Stimulated activated CD8-positive, alpha-beta memory T cell treated with anti-CD3 and anti-CD28 coated beads, Interleukin-4, amount 100 ng/mL, for 4 hours (primary cell): ENCODE results near the gene SLC6A19.

Experiments used
- DNase-seq, 2 donors: peaks; one replicate each; pipeline ENCODE4 v3.0.0-alpha.2; 2020; ENCODE audit warnings: low read depth in 2 of 2, low spot score in 1 of 2

SLC6A19 gene

DNA sequence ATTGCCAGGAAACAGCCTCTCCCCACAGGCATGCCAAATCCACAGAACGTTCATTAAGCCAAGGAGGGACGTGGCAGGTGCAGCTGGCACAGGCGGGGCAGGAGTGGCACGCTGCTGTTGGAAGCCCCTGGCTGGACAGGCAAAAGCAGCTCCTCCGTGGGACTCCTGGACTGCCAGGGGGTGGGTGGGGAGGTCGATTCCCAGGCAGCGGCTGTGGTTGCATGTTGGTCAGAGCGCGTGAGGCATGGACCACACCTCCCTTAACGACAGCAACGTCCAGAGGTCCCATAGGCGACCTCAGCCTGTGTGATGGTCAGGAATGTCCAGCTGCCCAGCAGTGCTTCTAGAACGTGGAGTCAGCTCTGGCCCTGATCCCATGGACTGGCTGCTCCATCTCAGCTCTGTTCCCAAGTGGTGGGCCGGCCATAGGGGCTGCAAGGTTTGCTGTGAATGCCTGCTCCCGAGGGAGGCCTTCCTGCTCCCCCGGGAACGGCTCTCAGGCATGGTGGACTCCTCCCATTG is 6.9 kb downstream of the SLC6A19 start:
- DNase-seq, result no peak

DNA sequence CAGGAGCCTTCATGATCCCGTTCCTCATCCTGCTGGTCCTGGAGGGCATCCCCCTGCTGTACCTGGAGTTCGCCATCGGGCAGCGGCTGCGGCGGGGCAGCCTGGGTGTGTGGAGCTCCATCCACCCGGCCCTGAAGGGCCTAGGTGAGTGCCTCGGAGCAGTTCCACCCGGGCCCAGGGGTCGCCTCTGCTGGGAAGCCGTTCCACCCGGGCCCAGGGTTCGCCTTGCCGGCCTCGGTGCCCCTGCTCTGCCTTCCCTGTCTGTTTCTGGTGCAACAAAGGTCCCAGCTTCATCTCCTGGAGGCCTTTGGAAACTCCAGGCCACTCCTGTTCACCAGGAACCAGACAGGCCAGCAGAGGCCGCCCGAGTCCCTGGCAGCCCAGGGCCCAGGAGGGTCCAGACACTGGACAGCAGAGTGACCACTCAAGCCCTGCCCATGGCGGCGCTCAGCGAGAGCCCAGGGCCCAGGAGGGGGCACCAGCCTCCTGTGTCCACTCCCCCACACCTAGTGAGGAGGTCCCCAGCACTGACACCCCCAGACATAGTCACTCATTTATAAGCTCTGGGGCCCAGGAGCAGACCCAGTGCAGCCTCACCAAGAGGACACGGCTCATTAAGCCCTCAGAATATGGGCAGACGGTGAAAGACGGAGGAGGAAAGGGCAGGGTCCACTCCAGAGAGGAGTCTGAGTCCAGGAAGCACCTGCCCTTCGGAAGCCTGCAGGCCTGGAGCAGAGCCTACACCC is 7.5 kb downstream of the SLC6A19 start:
- DNase-seq, result no peak

DNA sequence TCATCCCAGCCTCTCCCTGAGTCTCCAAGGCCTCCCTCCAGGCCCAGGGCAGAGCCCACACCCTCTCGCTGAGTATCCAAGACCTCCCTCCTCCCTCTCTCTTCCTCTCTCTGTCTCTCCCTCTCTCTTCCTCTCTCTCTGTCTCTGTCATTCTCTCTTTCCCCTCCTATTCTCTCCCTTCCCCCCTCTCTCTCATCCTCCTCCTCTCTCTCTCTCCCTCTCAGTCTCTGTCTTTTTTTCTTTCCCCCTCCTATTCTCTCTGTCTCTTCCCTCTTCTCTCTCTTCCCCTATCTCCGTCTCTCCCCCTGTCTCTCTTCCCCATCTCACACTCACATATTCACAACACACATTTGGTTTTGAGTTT is 8.1 kb downstream of the SLC6A19 start:
- DNase-seq, result no peak

DNA sequence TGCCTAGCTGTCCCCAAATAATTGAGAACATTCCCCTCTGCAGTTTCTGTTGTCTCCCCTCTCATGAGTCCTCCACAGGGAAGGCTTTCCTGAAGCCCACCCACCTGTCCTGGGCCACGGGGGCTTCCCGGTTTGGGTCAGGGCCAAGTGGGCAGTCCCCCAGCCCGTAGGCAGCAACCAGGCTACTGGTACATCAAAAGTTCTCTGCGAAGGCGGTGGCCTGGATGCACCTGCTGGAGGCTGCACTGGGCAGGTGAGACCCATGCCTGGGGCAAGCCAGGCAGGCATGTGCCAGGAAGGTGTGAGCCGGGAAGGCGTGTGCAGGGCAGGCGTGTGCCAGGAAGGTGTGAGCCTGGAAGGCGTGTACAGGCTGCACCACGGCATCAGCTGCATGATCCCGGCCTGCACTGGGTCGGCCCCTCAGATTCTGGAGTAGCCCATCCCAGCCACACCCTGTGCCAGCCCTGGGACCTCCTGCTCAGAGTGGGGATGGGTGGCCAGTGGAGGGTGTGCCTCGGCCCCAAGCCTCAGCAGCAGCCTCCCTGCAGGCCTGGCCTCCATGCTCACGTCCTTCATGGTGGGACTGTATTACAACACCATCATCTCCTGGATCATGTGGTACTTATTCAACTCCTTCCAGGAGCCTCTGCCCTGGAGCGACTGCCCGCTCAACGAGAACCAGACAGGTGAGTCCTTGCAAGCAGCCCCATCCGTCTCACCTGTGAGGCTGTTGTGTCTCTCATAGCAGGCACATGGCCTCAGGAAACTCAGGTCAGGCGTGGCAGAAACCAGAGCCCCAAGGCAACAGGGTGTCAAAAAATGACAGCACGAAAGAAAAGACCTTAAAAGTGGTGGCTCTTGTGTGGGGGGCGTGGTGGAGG is 8.7 kb downstream of the SLC6A19 start:
- no peak for DNase-seq

DNA sequence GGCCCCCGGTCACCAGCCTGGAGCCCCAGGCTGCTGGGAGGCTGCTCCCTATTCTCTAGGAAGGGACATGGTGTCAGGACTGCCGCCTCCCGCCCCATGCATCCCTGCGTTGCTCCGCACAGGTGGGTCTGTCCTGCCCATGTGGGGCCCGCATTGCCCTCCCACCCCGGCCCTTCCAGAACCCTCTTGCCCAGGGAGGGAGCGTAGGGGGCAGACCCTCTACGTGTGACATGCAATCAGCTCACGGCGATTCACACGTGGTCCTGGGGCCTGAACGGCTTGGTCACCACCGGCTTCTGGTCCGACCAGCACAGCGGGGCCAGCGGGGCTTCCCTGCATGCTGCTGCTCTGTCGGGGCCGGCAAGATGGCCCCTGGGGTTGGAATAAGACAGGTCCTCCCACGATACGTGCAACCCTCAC is 9.4 kb downstream of the SLC6A19 start:
- DNase-seq, result no peak

DNA sequence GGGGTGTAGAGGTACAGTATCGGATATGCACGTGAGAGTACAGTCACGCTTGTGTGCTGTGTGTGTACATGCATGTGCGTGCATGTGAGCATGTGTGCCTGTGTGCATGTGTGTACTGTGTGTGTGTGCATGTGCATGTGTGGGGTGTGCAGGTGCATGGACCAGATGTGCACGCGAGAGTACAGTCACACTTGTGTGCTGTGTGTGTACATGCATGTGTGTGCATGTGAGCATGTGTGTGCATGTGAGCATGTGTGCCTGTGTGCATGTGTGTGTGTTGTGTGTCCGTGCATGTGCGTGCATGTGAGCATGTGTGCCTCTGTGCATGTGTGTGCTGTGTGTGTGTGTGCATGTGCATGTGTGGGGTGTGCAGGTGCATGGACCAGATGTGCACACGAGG is 10.3 kb downstream of the SLC6A19 start:
- no peak for DNase-seq

DNA sequence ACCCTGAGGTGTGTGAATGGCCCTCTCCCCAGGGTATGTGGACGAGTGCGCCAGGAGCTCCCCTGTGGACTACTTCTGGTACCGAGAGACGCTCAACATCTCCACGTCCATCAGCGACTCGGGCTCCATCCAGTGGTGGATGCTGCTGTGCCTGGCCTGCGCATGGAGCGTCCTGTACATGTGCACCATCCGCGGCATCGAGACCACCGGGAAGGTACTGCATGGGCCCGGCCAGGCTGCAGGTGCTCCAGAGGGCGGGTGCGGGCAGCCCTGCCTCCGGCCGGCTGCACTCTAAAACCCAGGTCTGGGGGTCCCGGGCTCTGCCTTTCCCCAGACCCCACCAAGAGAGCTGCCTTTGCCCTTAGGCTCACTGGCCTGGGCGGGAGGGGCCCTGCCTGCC is 10.9 kb downstream of the SLC6A19 start:
- no peak for DNase-seq

DNA sequence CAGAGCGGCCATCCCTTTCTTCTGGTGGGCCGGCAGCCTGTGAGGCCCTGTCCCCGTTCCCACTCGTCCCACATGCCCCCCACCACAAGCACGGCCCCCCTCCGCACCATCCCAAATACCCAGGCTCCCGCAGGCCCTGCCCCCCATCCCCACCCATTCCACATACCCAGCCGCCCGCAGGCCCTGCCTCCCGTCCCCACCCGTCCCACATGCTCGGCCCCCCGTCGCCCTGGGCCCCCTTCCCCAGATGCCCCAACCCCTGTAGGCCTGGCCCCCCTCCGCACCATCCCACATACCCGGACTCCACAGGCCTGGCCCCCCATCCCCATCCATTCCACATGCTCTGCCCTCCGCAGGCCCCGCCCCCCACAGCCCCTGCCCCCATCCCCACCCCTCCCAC is 11.5 kb downstream of the SLC6A19 start:
- no peak for DNase-seq

DNA sequence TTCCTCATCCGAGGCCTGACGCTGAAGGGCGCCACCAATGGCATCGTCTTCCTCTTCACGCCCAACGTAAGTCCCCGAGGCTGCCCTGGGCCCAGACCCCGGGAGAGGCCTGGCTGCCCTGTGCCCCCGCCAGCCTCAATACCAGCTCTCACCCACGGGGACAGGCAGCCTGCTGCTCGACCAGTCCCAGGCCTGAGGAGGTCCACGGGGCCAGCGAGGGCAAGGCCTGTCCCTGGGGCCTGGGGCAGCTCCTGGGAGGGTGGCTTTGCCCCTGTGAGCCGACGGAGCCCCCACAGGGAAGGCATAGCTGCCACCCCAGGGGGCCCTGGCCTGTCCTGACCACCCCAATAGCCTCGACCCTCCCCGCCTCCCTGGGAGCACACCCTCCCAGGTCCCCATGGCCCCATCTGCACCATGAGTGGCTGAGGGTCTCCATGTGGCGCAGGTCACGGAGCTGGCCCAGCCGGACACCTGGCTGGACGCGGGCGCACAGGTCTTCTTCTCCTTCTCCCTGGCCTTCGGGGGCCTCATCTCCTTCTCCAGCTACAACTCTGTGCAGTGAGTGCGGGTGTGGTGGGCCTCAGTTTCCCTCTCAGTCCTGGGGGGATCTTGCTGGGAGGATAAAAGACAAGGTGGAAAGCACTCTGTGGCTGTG is 12.2 kb downstream of the SLC6A19 start:
- no peak for DNase-seq

DNA sequence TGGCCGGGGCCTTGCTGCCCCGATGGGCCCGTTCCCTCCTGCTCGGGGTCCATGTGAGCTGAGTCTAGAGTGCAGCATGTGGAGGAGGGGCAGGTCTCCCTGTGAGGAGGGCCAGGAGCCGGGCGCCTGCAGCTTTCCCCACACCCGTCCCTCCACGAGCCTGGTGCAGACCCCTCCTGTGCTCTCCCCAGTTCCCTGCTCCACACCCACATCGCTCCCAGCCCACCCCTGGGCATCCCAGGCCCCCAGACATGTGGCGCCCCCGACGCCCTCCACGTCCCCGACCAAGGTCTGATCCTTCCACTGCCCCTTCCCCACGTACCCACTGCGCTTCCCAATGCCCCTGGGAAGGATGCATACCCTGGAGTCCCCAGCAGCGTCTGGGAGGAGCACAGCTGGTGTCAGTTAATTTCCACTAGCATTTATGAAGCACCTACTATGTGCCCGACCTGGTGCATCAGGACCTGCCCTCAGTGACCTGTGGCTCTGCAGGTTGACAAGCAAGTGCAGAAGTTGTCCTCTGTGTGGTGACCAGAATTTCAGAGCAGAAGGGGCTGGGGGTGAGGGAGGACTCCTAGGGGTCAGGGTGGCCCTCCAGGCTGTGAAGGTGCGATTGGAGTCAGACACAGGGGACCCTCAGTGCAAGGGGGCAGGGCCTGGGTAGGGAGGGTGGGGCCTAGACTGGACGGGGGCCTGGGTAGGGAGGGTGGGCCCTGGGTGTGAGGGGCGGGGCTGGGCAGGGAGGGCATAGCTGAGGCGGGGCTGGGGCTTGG is 13.0 kb downstream of the SLC6A19 start:
- no peak for DNase-seq

DNA sequence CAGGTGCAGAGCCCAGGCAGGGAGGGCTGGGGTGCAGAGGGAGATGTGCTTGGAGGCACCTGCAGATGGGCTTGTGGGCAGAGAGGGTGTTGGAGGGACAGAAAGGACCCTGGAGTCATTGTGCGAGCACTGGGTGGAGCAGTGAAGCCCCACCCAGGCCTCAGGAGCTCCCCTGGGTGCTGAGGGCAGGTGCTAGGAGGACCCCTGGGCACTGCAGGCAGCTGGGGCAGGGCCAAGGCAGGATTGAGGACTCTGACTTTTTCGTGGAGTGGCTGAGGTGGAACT is 13.5 kb downstream of the SLC6A19 start:
- DNase-seq, result no peak

DNA sequence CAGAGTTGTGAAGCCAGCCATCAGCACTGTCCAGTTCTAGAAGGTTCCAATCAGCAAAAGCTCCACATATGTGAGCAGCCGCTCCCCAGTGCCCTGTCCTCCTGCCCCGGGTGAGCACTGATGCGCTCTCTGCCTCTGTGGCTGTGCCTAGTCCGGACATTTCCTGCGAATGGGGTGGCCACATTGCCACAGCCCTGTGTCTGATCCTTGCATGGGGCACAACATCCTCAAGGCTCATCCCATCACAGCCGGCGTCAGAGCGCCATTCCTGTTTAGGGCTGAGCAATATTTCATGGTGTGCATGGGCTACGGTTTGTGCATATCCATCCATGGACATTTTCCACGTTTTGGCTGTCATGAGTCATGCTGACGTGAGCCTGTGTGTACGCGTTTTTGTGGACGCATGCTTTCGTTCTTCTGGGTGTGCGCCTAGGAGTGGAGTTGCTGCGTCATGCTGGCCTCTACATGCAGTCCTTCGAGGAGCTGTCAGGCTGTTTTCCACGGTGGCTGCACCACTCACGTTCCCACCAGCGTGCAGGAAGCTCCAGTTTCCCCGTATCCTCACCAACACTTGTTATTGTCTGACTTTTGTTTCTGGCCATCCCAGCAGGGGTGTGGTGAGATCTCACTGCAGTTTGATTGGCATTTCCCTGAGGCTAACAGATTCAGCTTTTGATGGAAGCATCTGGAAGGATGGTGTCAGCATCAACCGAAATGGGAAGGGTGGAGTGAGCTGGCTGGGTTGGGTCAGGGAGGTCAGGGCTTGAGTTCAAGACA is 14.1 kb downstream of the SLC6A19 start:
- no peak for DNase-seq

DNA sequence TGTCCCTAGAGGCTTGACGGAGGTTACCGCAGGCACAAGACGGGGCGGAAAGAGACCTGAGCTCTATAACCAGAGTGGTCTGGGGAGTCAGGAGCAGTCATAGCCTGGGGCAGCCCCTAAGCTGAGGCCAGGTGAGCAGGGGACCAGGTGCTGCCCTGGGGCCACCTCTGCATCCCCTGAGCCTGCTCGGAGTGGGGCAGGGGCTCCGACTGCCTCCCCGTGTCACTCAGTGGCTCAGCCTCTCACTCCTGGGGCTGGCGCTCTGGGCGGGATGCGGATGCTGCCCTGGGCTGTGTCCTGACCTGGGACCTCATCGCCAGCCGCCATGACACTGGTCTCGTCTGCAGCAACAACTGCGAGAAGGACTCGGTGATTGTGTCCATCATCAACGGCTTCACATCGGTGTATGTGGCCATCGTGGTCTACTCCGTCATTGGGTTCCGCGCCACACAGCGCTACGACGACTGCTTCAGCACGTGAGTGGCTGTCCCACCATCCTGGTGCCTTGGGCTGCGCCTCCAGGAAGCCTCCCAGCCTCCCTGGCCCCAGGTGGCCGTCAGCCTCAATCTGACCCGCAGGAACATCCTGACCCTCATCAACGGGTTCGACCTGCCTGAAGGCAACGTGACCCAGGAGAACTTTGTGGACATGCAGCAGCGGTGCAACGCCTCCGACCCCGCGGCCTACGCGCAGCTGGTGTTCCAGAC is 15.0 kb downstream of the SLC6A19 start:
- DNase-seq, result no peak

DNA sequence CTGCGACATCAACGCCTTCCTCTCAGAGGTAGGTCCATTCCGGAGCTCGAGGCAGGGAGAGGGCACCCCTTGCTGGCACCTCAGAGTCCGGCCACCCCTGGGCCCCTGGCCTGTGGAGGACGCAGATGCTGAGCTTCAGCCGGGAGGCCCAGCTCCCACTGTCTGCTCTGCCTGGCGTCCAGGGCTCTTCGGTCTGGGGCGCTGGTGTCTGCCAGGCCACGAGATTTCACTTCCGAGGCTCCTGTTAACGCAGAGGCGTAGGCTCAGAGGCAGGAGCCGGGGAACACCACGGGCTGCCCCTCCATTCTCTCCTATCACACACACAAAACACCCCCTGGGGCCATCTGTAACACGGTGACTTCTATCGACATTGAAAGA is 15.5 kb downstream of the SLC6A19 start:
- DNase-seq, result no peak

DNA sequence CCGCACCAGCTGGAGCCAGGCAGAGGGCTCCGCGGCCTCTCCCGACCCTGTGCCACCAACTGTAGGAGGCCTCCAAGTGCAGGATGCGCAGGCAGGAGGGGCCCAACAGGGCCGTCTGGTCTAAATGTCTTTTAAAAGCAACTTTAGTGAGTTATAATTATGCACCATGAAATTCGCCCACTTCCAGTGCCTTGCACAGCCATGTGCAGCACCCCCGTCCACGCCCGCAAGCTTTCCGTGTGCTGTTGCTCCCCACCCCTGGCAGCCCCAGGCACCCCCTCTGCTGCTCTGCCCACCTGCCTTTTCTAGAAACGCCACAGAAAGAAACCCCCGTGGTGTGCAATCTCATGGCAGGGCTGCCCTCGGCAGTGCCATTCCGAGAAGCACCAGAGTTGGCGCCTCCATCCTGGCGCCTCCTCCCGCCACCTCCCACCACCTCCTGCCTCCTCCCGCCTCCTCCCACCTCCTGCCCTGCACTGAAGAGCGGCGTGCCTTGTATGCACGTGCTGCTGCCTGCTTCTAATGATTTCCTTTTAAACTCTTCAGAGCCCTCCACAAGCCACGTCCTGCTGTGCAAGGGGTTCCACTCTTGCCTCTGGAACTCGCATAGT is 16.3 kb downstream of the SLC6A19 start:
- no peak for DNase-seq

DNA sequence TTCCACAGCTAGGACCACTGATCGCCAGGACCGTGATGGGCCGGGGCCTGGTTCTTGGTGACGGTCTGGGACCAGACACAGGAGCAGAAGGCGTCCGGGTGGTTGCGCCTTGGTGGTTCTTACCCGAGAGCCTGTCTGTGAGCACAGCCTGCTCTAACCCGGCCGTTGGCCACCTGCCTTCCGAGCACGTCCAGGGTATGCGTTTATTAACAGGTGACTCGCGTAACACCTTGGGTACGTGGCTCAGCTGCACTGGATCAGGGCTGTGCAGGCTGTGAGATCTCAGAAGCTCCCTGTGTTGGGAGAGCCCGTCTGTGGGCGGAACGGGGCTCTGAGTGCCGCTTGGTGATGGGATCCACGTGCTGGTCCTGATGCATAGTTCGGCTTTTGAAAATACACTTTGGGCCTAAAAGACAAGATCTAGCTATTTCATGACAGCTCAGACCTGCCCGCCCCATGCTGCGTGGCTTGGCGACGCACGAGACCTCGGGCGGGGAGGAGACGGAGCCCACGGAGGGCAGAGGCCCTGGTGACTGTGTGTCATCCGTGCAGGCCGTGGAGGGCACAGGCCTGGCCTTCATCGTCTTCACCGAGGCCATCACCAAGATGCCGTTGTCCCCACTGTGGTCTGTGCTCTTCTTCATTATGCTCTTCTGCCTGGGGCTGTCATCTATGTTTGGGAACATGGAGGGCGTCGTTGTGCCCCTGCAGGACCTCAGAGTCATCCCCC is 17.1 kb downstream of the SLC6A19 start:
- DNase-seq, result no peak

DNA sequence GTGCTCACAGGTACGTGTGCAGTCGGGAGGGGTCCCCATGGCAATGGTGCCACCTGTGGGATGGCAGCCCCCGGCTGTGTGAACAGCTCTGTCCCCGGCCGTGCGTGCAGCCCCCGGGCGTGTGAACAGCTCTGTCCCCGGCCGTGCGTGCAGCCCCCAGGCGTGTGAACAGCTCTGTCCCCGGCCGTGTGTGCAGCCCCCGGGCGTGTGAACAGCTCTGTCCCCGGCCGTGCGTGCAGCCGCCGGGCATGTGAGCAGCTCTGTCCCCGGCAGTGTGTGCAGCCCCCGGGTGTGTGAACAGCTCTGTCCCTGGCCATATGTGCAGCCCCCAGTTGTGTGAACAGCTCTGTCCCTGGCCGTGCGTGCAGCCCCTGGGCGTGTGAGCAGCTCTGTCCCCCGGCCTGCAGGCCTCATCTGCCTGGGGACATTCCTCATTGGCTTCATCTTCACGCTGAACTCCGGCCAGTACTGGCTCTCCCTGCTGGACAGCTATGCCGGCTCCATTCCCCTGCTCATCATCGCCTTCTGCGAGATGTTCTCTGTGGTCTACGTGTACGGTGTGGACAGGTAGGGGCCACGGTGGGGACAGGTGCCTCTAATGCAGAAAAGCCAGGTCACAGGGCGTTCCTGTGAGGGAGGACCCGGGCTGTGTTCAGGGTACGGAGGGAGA is 17.8 kb downstream of the SLC6A19 start:
- DNase-seq, result no peak

DNA sequence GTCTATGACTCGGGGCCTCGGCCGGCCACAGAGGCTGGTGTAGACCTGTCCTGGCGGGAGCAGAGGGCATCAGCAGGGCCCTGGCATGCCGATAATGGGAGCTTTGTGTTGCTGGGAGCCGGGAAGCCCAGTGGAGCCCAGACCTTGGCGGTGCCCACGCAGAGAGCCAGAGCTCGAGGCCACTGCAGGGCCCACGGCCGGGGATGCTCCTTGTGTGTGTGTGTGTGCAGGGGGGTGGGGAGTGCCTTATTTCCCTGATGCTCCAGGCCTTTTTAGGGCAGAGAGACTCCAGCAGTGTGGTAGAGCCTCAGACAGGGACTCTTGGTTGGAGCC is 18.3 kb downstream of the SLC6A19 start:
- DNase-seq, result no peak
